ENCODE results near the gene WDR64. TPM values are rescaled to one million over a fixed set of nuclear protein-coding genes. Genes with fewer than 3 reads are reported as not detected.

WDR64 gene
- total and polyA plus RNA-seq, 4 experiments from 2014 or later = 0.16 TPM; not detected in 3

DNA sequence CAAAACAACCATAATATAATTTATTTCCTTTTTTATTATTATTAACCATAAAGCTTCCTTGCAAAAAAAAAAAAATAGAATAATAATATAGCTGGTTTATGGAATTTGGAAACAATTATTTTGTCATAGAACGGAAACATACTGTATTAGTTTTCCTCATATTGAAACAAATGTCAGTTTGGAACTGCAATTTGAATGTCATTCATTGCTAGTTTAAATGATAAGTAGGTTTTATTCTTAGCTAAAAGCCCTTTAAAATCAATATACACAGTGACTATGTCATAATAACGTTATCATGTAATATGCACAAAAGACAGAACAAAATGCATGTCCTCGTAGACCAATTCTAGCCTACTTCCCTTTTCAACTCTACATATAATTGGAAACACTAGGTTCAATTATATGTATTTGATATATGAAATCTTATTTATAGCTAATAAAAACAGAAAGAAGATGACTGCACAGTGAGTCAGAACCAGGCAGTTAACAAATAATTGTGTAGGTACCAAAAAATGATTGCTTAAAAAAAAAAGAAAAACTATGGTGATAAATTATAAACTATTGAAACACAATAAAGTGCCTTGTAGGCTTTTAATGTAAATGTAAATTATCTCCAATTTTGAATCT lies 110.7 kb downstream of the WDR64 start:
- POLR2A ChIA-PET (ENCODE audit: partially characterized antibody) = no interaction called here
- Histone ChIP-seq H3K9me3 (ENCODE audit: control insufficient read depth in 1 of 2, low read length in 2 of 2) (no peaks in the 10 kb centered on the region), H3K4me3 (ENCODE audit: low read length in 2 of 2) (no peak overlapping the region), H3K36me3 (ENCODE audit: insufficient read depth, low read length) (no peaks in the 10 kb centered on the region), H3K27ac (ENCODE audit: low read depth, low read length) (no peak overlapping the region), H3K27me3 (ENCODE audit: insufficient read depth, low read length) (no peaks in the 10 kb centered on the region), H3K4me1 (ENCODE audit: insufficient read depth, low read length) (no peaks in the 10 kb centered on the region)
- CTCF ChIA-PET (ENCODE audit: partially characterized antibody) = interaction anchor here (1.0 kb wide), 1 partner anchor 236 kb away, joined by 3 read pairs; the partner anchor contains the start of gene MAP1LC3C
- Mint-ChIP-seq H3K9me3 (peaks cover 0 to 1% (median 0%) of the 10 kb centered on the region in 8 donors), H3K4me1 (no peaks in the 10 kb centered on the region), H3K27ac (no peak overlapping the region), H3K4me3 (no peak overlapping the region), H3K27me3 (peaks cover 0 to 1% of the 10 kb centered on the region in 2 donors), H3K36me3 (no peaks in the 10 kb centered on the region)
- DNase-seq = no peak
- intact Hi-C loops (cut with micrococcal nuclease) = no loop called here

DNA sequence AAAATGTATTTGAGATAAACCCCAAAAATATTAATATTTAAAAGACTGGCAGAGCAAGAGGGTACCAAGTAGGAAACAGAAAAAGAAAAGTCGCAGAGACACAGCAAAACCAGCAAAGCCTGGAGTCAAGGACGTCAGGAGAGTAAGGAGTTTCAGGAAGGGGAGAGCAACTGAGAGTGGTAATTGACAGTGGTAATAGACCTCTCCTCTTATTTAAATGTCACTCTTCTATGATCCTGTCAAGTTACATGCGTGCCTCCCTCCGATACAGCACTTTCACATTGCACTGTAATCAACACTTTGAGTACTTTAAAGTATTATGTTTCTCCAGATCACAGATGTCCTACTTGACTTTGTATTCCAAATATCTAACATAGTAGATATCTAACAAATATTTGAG lies 113.3 kb downstream of the WDR64 start:
- Mint-ChIP-seq H3K4me1 (no peaks in the 10 kb centered on the region), H3K4me3 (no peak overlapping the region), H3K27me3 (no peaks in the 10 kb centered on the region), H3K9me3 (peaks cover 0 to 1% (median 0%) of the 10 kb centered on the region in 8 donors), H3K27ac (no peak overlapping the region), H3K36me3 (no peaks in the 10 kb centered on the region)
- Histone ChIP-seq H3K27ac (ENCODE audit: low read depth, low read length) (no peak overlapping the region), H3K9me3 (ENCODE audit: control insufficient read depth in 1 of 2, low read length in 2 of 2) (no peaks in the 10 kb centered on the region), H3K4me3 (ENCODE audit: low read length in 2 of 2) (no peak overlapping the region), H3K36me3 (ENCODE audit: insufficient read depth, low read length) (no peaks in the 10 kb centered on the region), H3K27me3 (ENCODE audit: insufficient read depth, low read length) (no peaks in the 10 kb centered on the region), H3K4me1 (ENCODE audit: insufficient read depth, low read length) (no peaks in the 10 kb centered on the region)
- CTCF ChIA-PET (ENCODE audit: partially characterized antibody) = no interaction called here
- POLR2A ChIA-PET (ENCODE audit: partially characterized antibody) = interaction anchor here (0.6 kb wide), 1 partner anchor 155 kb away, joined by 3 read pairs; no protein-coding TSS in a partner anchor
- intact Hi-C loops (cut with micrococcal nuclease) = no loop called here
- no peak for DNase-seq

DNA sequence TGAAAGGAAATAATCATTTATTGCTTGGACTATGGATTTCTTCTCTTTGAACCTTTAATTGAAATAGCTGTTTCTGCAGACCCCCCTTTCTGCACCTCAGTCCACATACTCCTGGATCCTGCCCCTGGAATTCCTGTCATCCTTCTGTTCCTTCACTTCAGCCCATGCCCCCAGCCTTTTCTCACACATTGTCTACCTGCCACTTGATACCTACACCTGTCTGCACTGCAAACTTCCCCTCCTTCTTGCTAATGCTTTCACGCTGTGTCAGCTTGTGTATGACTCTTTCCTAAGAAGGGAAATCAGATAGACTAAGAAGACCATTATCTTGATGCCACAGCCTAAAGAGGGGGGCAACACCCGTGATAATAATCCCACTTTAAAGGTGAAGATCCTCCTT lies 115.7 kb downstream of the WDR64 start:
- Histone ChIP-seq H3K4me1 (ENCODE audit: insufficient read depth, low read length) (no peaks in the 10 kb centered on the region), H3K9me3 (ENCODE audit: control insufficient read depth in 1 of 2, low read length in 2 of 2) (no peaks in the 10 kb centered on the region), H3K36me3 (ENCODE audit: insufficient read depth, low read length) (no peaks in the 10 kb centered on the region), H3K4me3 (ENCODE audit: low read length in 2 of 2) (no peak overlapping the region), H3K27ac (ENCODE audit: low read depth, low read length) (no peak overlapping the region), H3K27me3 (ENCODE audit: insufficient read depth, low read length) (no peaks in the 10 kb centered on the region)
- peak in 1 of 5 donors; percentile 19 for DNase-seq
- Mint-ChIP-seq H3K4me3 (no peak overlapping the region), H3K4me1 (no peaks in the 10 kb centered on the region), H3K27me3 (no peaks in the 10 kb centered on the region), H3K27ac (no peak overlapping the region), H3K9me3 (peaks cover 0 to 1% (median 0%) of the 10 kb centered on the region in 8 donors), H3K36me3 (no peaks in the 10 kb centered on the region)
- ChIA-PET CTCF (ENCODE audit: partially characterized antibody) (interaction anchor here (1.2 kb wide), 1 partner anchor 41 kb away, joined by 3 read pairs; no protein-coding TSS in a partner anchor), POLR2A (ENCODE audit: partially characterized antibody) (no interaction called here)
- intact Hi-C loops (cut with micrococcal nuclease) = no loop called here

DNA sequence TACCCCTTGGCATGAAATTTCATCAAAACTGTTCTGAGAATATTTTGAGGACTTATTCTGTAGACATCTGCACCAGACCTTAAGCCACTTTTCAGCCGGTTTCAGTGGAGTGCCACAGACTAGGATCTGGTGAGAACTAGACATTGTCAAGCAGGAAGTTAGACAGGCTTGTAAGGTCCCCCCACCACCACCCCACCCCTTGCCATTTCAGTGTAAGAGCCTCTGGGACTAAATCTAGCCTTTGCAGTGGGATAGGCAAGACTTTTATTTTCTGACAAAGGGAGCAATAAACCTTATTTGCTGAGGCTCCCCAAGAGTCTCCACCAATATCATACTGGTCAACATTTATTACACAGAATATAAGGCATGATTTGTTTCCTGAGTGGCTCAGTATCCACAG lies 118.0 kb downstream of the WDR64 start:
- Histone ChIP-seq H3K4me1 (ENCODE audit: insufficient read depth, low read length) (no peaks in the 10 kb centered on the region), H3K4me3 (ENCODE audit: low read length in 2 of 2) (no peak overlapping the region), H3K9me3 (ENCODE audit: control insufficient read depth in 1 of 2, low read length in 2 of 2) (no peaks in the 10 kb centered on the region), H3K27me3 (ENCODE audit: insufficient read depth, low read length) (no peaks in the 10 kb centered on the region), H3K27ac (ENCODE audit: low read depth, low read length) (no peak overlapping the region), H3K36me3 (ENCODE audit: insufficient read depth, low read length) (no peaks in the 10 kb centered on the region)
- peaks cover 0 to 1% (median 0%) of the 10 kb centered on the region in 8 donors for H3K9me3 Mint-ChIP-seq
- no peaks in the 10 kb centered on the region for H3K36me3 Mint-ChIP-seq
- ChIA-PET CTCF (ENCODE audit: partially characterized antibody) (no interaction called here), POLR2A (ENCODE audit: partially characterized antibody) (no interaction called here)
- no peaks in the 10 kb centered on the region for H3K4me1 Mint-ChIP-seq
- intact Hi-C loops (cut with micrococcal nuclease) = no loop called here
- no peak overlapping the region for H3K4me3 Mint-ChIP-seq
- H3K27ac Mint-ChIP-seq = no peak overlapping the region
- no peaks in the 10 kb centered on the region for H3K27me3 Mint-ChIP-seq
- no peak for DNase-seq

DNA sequence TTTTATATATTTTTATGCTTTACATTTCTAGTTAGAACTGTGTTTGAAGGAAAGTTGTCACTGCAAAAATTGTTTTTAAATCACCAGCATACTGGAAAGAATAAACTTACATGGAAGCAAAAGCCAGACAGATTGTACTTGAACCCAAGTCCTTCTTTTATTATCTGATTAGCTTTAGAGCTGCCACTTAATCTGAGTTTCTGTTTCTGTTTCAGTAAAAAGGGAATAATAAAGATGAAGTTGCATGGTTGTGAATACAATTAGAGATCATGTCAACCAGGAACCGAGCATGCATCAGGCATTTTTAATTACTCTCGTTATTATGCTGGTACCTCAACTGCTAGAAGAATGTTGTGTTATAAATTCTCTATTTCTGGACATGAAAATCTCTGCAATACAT lies 119.0 kb downstream of the WDR64 start:
- Mint-ChIP-seq H3K27me3 (no peaks in the 10 kb centered on the region), H3K9me3 (peaks cover 0 to 1% (median 0%) of the 10 kb centered on the region in 8 donors), H3K4me3 (no peak overlapping the region), H3K4me1 (no peaks in the 10 kb centered on the region), H3K36me3 (no peaks in the 10 kb centered on the region), H3K27ac (no peak overlapping the region)
- no peaks in the 10 kb centered on the region for H3K4me1 ChIP-seq (ENCODE audit: insufficient read depth, low read length)
- no peaks in the 10 kb centered on the region for H3K9me3 ChIP-seq (ENCODE audit: control insufficient read depth in 1 of 2, low read length in 2 of 2)
- no peaks in the 10 kb centered on the region for H3K27me3 ChIP-seq (ENCODE audit: insufficient read depth, low read length)
- intact Hi-C loops (cut with micrococcal nuclease) = no loop called here
- CTCF ChIA-PET (ENCODE audit: partially characterized antibody) = no interaction called here
- H3K36me3 ChIP-seq (ENCODE audit: insufficient read depth, low read length) = no peaks in the 10 kb centered on the region
- POLR2A ChIA-PET (ENCODE audit: partially characterized antibody) = no interaction called here
- no peak overlapping the region for H3K27ac ChIP-seq (ENCODE audit: low read depth, low read length)
- H3K4me3 ChIP-seq (ENCODE audit: low read length in 2 of 2) = no peak overlapping the region
- DNase-seq = no peak

DNA sequence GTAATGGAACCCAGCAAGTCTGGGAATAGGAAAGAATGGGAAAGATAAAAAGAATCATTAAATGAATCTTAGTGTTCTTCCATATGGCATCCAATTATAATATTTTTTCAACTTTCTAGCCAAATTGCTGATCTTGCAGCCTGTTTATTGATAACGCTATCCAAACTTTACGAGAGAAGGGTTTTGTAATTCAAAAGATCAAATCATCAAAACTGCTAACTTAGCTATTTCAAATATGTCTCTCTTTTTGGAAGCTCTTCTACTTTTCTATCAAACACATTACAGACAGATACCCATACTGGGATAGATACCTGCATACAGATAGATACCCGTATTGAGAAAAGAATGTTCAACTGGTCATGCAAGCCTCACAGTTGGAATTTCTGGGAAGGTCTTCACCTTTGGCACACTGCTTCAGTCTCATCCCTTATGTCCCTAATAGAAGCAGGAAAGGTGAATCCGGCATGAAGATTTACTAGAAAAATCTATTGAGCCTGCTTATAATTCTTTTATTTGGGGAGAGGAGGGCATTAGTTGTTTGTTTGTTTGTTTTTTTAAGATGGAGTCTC lies 120.9 kb downstream of the WDR64 start:
- POLR2A ChIA-PET (ENCODE audit: partially characterized antibody) = no interaction called here
- Histone ChIP-seq H3K4me1 (ENCODE audit: insufficient read depth, low read length) (no peaks in the 10 kb centered on the region), H3K36me3 (ENCODE audit: insufficient read depth, low read length) (no peaks in the 10 kb centered on the region), H3K4me3 (ENCODE audit: low read length in 2 of 2) (no peak overlapping the region), H3K27me3 (ENCODE audit: insufficient read depth, low read length) (no peaks in the 10 kb centered on the region), H3K27ac (ENCODE audit: low read depth, low read length) (no peak overlapping the region), H3K9me3 (ENCODE audit: control insufficient read depth in 1 of 2, low read length in 2 of 2) (no peaks in the 10 kb centered on the region)
- intact Hi-C loops (cut with micrococcal nuclease) = no loop called here
- CTCF ChIA-PET (ENCODE audit: partially characterized antibody) = no interaction called here
- H3K27me3 Mint-ChIP-seq = peaks cover 0 to 2% of the 10 kb centered on the region in 2 donors
- H3K4me1 Mint-ChIP-seq = no peaks in the 10 kb centered on the region
- H3K27ac Mint-ChIP-seq = no peak overlapping the region
- no peak overlapping the region for H3K4me3 Mint-ChIP-seq
- H3K9me3 Mint-ChIP-seq = no peaks in the 10 kb centered on the region
- H3K36me3 Mint-ChIP-seq = no peaks in the 10 kb centered on the region
- no peak for DNase-seq

DNA sequence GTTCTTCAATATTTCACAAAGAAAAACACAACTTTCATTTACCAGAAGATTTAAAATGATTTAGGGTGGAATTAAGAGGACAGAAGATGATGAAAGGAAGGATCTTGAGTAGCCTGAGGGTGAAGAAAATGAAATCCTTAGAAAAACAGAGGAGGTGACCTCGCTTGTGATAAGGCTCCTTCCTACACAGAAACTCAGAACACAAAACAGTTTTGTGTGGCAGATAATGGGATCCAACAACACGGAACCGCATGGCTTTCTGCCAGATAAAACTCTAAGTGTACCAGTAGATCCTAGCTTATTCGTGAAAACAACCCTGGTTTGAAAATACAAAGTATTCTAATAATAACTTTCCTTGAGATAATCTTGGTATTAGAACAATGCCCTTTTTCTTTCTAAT lies 121.9 kb downstream of the WDR64 start:
- Mint-ChIP-seq H3K36me3 (no peaks in the 10 kb centered on the region), H3K4me3 (no peak overlapping the region), H3K4me1 (no peaks in the 10 kb centered on the region), H3K27me3 (peaks cover under 1 to 2% of the 10 kb centered on the region in 2 donors), H3K9me3 (no peaks in the 10 kb centered on the region), H3K27ac (no peak overlapping the region)
- POLR2A ChIA-PET (ENCODE audit: partially characterized antibody) = no interaction called here
- H3K4me3 ChIP-seq (ENCODE audit: low read length in 2 of 2) = no peak overlapping the region
- no peak for DNase-seq
- no peaks in the 10 kb centered on the region for H3K9me3 ChIP-seq (ENCODE audit: control insufficient read depth in 1 of 2, low read length in 2 of 2)
- no peak overlapping the region for H3K27ac ChIP-seq (ENCODE audit: low read depth, low read length)
- intact Hi-C loops (cut with micrococcal nuclease) = no loop called here
- no peaks in the 10 kb centered on the region for H3K27me3 ChIP-seq (ENCODE audit: insufficient read depth, low read length)
- CTCF ChIA-PET (ENCODE audit: partially characterized antibody) = no interaction called here
- H3K4me1 ChIP-seq (ENCODE audit: insufficient read depth, low read length) = no peaks in the 10 kb centered on the region
- no peaks in the 10 kb centered on the region for H3K36me3 ChIP-seq (ENCODE audit: insufficient read depth, low read length)

Measured in CD4-positive, alpha-beta memory T cell (primary cell).